ENCODE measurements around the gene FBXW11. TPM values are rescaled to one million over a fixed set of nuclear protein-coding genes. Genes with fewer than 3 reads are reported as not detected.

The FBXW11 gene
- total and polyA plus RNA-seq, 4 donors: 7.6 to 87.5 (median 35.2) TPM

- Histone ChIP-seq H3K9me3 (ENCODE audit: control insufficient read depth in 4 of 4, insufficient read depth in 3 of 4, low read length in 3 of 4) (no peaks in the 10 kb centered on the region), H3K27ac (ENCODE audit: low read depth in 1 of 2, low read length in 1 of 2) (no peak overlapping the region), H3K27me3 (ENCODE audit: control insufficient read depth in 3 of 3, insufficient read depth in 3 of 3, low read length in 2 of 3) (no peaks in the 10 kb centered on the region), H3K4me3 (no peak overlapping the region), H3K4me1 (ENCODE audit: control insufficient read depth in 5 of 5, insufficient read depth in 5 of 5, low read length in 5 of 5) (peaks cover 0 to 5% (median 0%) of the 10 kb centered on the region in 5 donors), H3K36me3 (ENCODE audit: control insufficient read depth in 4 of 4, insufficient read depth in 4 of 4, low read length in 4 of 4) (peaks cover 0 to 14% (median 0%) of the 10 kb centered on the region in 4 donors), H3K9ac (ENCODE audit: insufficient read depth in 1 of 2, low read length in 2 of 2) (no peak overlapping the region)
- DNase-seq (no peak), ATAC-seq (ENCODE audit: insufficient read depth, low FRiP score) (no peak)
- WGBS, 2 donors: 90 to 92% methylated on average over 13 of the region's 13 CpGs
- TF ChIP-seq CTCF (IDR thresholded peaks at IDR 0.05; ENCODE audit: control extremely low read depth, extremely low read depth): no peak
Observed at GRCh38 chr5:172042183-172042582, 35.7 kb upstream of the FBXW11 start.

GRCh38 chr5:172038167-172038566 is 31.7 kb upstream of the FBXW11 start:
- WGBS, 2 donors: 77 to 85% methylated on average over 3 of the region's 3 CpGs
- TF ChIP-seq CTCF (IDR thresholded peaks at IDR 0.05; ENCODE audit: control extremely low read depth, extremely low read depth): no peak
- no peak overlapping the region for H3K9ac ChIP-seq (ENCODE audit: insufficient read depth in 1 of 2, low read length in 2 of 2)
- no peak overlapping the region for H3K27ac ChIP-seq (ENCODE audit: low read depth in 1 of 2, low read length in 1 of 2)
- no peaks in the 10 kb centered on the region for H3K9me3 ChIP-seq (ENCODE audit: control insufficient read depth in 4 of 4, insufficient read depth in 3 of 4, low read length in 3 of 4)
- H3K36me3 ChIP-seq (ENCODE audit: control insufficient read depth in 4 of 4, insufficient read depth in 4 of 4, low read length in 4 of 4): no peaks in the 10 kb centered on the region
- no peak for ATAC-seq (ENCODE audit: insufficient read depth, low FRiP score)
- no peak for DNase-seq
- peaks cover 0 to 5% (median 0%) of the 10 kb centered on the region in 5 donors for H3K4me1 ChIP-seq (ENCODE audit: control insufficient read depth in 5 of 5, insufficient read depth in 5 of 5, low read length in 5 of 5)
- no peaks in the 10 kb centered on the region for H3K27me3 ChIP-seq (ENCODE audit: control insufficient read depth in 3 of 3, insufficient read depth in 3 of 3, low read length in 2 of 3)
- no peak overlapping the region for H3K4me3 ChIP-seq

GRCh38 chr5:172035049-172035448 is 28.6 kb upstream of the FBXW11 start:
- ATAC-seq (ENCODE audit: insufficient read depth, low FRiP score): no peak
- Histone ChIP-seq H3K9me3 (ENCODE audit: control insufficient read depth in 4 of 4, insufficient read depth in 3 of 4, low read length in 3 of 4) (no peaks in the 10 kb centered on the region), H3K27me3 (ENCODE audit: control insufficient read depth in 3 of 3, insufficient read depth in 3 of 3, low read length in 2 of 3) (no peaks in the 10 kb centered on the region), H3K9ac (ENCODE audit: insufficient read depth in 1 of 2, low read length in 2 of 2) (no peak overlapping the region), H3K4me3 (no peak overlapping the region), H3K36me3 (ENCODE audit: control insufficient read depth in 4 of 4, insufficient read depth in 4 of 4, low read length in 4 of 4) (no peaks in the 10 kb centered on the region), H3K4me1 (ENCODE audit: control insufficient read depth in 5 of 5, insufficient read depth in 5 of 5, low read length in 5 of 5) (no peaks in the 10 kb centered on the region), H3K27ac (ENCODE audit: low read depth in 1 of 2, low read length in 1 of 2) (no peak overlapping the region)
- no peak for TF ChIP-seq CTCF (IDR thresholded peaks at IDR 0.05; ENCODE audit: control extremely low read depth, extremely low read depth)
- 16 to 41% methylated on average over 2 of the region's 2 CpGs for WGBS, 2 donors
- no peak for DNase-seq

GRCh38 chr5:172031894-172032461 is 25.5 kb upstream of the FBXW11 start:
- H3K9ac ChIP-seq (ENCODE audit: insufficient read depth in 1 of 2, low read length in 2 of 2): no peak overlapping the region
- H3K9me3 ChIP-seq (ENCODE audit: control insufficient read depth in 4 of 4, insufficient read depth in 3 of 4, low read length in 3 of 4): no peaks in the 10 kb centered on the region
- no peaks in the 10 kb centered on the region for H3K4me1 ChIP-seq (ENCODE audit: control insufficient read depth in 5 of 5, insufficient read depth in 5 of 5, low read length in 5 of 5)
- DNase-seq: no peak
- TF ChIP-seq CTCF (IDR thresholded peaks at IDR 0.05; ENCODE audit: control extremely low read depth, extremely low read depth): no peak
- H3K4me3 ChIP-seq: no peak overlapping the region
- H3K27me3 ChIP-seq (ENCODE audit: control insufficient read depth in 3 of 3, insufficient read depth in 3 of 3, low read length in 2 of 3): no peaks in the 10 kb centered on the region
- no peak for ATAC-seq (ENCODE audit: insufficient read depth, low FRiP score)
- 97% methylated on average over 4 of the region's 4 CpGs for WGBS, 2 donors
- no peak overlapping the region for H3K27ac ChIP-seq (ENCODE audit: low read depth in 1 of 2, low read length in 1 of 2)
- no peaks in the 10 kb centered on the region for H3K36me3 ChIP-seq (ENCODE audit: control insufficient read depth in 4 of 4, insufficient read depth in 4 of 4, low read length in 4 of 4)
